GM04504 (cell line): Measurements from ENCODE around the gene SLC35G1.

Experiments used
- DNase-seq: peaks from one replicate; pipeline ENCODE4 v3.0.0-alpha.2; 2012; ENCODE audit warnings: low read depth

SLC35G1 gene

GRCh38 chr10:93893646-93894515 is at the start of gene SLC35G1:
Gene SLC35G1, plus strand, starts transcription at chr10:93893978. Its CDS starts 56 bp downstream, at chr10:93894034.
- peak; percentile 35 for DNase-seq

GRCh38 chr10:93844979-93845626 is 48.7 kb upstream of the SLC35G1 start:
- no peak for DNase-seq

DNA sequence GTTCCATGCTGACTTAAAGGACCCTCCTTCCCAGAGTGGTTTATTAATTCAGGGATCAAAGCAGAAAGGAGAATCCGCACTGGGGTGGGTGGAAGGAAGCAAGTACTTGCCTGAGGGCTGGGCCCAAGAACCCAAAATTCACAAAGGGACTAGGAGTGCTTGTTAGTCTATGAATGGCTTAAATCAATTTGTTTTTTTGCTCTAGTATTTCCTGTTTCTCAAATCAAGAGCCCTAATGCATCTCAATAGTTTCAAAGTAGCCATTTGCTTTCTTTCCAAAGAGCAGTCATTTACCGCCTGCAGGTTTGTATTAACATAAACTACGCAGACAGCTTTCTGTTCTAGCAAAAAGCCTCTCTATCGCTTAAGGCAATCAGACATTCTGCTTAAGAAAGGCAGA is 44.2 kb upstream of the SLC35G1 start:
- no peak for DNase-seq

DNA sequence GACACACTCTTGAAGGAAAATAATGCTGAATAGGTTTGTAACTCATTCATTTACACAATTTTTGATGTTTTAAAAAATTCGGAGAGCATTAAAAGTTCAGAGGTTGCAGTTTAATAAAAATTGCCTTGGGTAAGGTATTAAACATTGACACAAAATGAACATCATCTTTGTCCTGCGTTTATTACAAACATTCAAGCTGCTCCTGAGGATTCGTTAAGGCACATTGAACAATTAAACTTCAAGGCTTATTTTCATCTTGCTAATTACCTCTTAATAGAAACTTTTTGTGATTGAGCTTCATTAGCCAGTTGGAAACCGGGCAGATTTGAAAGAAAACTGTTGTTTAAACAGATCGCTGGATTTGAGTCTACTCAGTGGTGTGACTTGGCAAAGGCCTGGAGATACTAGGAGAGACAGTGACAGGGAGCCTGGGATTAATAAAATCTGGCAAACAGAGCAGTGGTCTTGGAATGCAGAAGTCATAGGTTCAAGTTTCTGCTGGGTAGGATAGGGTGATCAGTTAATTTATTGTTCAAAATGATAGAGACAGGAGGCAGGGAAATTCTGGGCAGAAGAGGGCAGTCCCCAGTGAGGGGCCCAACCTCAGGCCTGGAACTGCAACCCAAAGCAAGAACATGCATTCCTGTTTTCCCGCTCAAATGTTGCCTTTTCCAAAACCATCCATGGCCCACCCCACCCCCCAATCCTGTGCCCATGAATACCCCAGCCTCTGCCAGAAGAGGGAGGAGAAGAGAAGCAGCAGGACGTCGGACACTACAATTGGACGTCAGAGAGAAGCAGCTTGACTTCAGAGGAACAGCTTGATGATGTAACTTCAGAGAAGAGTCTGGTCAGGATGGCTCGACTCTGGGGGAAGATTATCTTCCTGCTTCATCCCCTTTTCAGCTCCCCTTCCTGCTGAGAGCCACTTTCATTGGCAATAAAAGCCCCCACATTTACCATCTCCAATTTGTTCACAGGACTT is 43.5 kb upstream of the SLC35G1 start:
- no peak for DNase-seq

DNA sequence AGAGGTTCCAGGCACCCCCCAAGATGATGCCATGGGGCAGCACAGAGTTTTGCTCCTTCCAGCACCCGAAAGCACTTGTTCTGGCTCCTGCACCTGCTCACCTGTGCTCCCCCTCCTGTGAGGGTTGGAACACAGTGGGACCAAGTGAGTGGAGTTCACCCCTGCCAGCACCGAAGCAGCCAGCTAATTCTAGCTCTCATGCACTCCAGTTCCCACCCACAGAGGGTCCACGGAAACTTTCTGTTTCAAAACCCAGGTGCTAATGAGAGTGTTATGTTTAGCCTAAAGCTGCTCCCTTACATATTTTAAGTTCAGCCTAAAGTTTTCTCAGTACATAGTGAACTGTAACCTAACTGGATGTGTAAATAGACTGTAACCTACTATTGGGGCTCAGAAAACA is 42.6 kb upstream of the SLC35G1 start:
- no peak for DNase-seq

DNA sequence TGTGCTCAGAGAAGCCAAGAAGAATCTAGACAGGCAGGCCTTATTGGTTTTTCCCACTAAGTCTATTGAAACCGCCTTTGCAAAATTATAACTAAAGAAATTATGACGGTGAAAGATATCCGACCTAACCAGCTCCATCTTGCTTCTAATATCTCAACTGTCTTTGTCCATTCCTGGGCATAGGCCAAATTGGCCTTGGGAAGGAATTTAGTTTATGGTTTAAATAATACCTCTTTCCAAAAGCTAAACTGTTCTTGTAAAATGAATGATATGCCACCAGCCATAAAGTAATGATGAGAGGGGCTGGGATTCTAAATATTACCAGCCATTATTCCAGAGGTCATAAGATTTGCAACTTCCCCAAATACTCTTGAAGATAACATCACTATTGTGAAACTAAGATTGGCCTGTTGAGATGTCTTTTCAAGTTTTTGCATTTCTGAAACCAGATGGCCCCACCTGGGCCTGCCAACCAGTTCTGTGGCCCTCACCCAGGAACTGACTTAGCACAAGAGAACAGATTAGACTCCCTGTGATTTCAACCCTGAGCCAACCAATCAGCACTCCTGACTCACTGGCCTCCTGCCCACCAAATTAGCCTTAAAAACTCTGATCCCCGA is 41.2 kb upstream of the SLC35G1 start:
- DNase-seq: no peak

DNA sequence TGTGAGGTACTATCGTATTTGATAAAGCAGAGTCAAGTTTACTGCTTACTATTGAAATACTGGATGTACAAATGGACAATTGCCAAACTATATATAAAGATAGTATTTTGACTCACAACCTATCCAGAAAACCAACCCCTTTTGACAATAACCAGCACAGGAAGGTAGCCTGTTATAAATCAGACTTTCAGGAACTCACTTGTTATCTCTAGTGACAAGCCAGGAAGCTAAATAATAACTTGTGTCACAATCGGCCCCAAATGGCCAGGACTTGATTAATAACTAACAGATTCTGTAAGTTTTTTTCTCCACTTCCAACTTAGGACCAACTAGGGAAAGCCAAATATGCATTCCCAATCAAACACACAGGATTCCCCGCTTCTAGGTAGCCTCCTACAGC is 38.8 kb upstream of the SLC35G1 start:
- no peak for DNase-seq

- DNase-seq: no peak
These were observed 37.2 kb upstream of the SLC35G1 start for GRCh38 chr10:93856349-93857145.

- no peak for DNase-seq
These were observed 34.6 kb upstream of the SLC35G1 start for GRCh38 chr10:93859049-93859655.

DNA sequence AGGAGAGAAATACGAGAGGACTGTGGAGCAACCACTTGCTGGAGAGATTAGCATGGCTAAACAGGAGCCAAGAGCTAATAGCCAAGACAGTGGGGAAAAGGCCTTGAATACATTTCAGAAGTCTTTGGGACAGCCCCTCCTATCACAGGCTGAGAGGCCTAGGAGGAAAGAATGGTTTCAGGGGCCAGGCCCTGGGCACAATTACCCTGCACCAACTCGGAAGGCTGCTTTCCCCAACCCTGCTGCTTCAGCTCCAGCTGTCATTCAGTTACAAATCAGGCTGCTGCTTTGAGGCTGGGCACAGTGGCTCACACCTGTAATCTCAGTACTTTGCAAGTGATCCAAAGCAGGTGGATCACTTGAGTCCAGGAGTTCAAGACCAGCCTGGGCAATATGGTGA is 32.0 kb upstream of the SLC35G1 start:
- no peak for DNase-seq

DNA sequence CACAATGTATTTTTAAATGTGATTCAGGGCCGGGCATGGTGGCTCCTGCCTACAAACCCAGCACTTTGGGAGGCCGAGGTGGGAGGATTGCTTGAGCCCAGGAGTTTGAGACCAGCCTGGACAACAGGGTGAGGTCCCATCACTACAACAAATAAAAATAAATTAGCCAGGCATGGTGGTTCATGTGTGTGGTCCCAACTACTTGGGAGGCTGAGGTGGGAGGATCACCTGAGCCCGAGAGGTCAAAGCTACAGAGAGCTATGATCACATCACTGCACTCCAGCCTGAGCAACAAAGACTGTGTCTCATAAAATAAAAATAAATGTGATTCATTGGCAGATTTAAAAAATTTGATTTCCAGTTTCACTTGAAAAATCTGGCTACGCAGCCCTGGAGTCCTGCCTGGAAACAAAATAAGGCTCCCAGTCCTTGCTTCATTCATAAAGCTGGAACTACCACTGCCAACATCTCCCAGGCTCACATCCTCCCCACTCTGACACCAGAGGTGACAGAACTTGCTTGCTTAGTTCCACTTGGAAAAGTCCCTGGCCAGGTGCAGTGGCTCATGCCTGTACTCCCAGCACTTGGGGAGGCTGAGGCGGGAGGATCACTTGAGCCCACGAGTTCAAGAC is 27.9 kb upstream of the SLC35G1 start:
- no peak for DNase-seq

DNA sequence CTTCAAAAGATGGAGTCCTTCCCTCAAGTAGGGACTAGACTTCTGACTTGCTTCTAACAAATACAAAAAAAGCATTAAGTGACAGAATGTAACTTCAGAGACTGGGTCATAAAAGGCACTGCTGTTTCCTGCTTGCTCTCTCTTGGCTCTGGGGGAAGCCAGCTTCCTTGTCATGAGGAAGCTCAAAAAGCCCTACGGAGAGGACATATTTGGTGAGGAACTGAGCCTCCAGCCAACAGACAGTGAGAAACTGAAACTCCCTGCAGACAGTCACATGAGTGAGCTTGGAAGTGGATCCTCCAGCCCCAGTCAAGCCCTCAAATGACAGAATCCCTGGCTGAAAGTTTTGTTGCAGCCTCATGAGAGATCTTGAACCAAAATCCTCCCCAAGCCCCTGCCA is 26.3 kb upstream of the SLC35G1 start:
- DNase-seq: no peak

DNA sequence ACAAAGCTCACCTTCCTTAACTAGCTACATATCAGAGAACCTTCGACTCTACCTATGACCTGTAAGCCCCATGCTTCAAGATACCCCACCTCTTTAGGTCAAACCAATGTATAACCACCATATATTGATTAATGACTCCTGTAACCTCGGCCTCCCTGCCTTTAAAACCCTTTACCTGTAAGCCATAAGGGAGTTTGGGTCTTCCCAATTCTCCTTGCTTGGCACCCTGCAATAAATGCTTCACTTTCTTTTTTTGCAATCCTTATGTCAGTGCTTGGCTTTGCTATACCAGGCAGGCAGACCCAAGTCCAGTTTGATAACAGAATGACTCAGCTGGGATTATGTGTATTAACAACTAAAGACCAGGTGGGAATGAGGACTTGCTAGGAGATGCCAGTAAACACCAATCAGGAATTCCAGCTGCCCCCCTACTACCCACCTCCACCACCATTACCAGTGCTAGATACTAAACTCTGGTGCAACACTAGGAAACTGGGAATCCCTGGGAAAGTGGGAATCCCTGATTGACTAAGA is 22.0 kb upstream of the SLC35G1 start:
- DNase-seq: no peak

DNA sequence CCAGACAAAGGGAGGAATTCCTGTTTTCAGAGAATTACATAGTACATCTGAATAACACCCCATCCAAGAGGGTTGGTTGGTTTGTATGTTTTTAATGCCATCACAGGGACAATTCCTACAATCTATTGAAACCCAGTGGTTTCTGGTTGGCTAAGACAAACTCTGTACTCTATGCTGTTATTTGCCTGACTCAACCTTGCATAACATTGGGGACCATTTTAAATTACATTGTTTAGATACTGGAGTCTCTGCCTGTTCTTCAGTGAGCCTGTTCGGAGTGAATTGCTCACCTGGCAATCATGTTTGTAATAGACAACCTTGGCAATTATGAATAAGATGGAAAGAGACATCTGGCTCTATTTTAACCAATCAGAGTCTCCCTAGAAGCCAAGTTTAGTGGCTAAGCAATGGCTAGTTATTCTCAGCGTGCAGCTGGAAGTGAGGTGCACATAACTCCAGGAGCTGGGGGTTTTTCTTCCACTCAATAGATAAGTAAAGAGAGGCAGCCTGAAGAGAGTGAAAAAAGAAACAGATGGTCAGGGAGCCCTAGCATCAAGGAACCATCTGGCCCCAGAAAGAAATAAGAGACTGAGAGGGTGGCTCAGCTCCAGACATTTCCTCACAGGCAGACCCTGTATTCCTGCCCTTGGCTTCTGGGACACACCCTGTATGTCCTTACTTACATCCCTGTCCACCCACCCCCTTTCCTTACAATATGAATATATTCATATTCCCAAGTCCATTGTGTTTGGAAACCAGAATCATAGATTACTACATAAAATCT is 21.2 kb upstream of the SLC35G1 start:
- no peak for DNase-seq

DNA sequence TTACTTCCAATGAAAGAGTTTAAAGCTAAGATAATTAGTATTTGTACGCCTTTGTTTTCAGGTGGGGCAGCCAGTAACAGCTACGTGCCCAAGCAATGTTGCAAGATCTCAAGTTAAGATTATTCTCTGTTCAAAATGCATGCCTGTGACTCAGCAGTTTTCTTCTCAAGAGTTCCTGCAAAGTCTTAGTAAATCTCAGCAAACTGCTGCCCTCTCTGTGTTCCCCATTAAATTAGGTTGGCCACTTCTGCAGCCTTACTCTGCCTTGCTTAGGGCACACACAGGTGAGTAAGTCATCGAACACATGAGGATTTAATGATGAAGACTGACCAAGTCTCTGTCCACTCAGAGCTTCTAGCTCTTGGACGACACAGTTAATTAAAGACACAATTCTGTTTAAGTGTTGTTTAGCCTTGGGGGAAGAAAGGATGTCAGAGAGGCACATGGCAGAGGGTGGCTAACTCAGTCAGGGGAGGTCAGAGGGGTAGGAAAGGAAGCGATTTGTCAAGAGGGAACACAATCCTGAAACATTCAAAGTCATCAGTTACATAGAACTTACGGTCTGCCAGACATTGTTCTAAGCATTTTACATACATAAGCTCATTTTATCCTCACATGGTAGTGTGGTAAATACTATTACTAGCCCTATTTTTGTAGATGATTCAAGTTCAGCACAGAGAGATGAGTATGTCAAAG is 20.2 kb upstream of the SLC35G1 start:
- no peak for DNase-seq

- DNase-seq: no peak
These were observed 19.3 kb upstream of the SLC35G1 start for GRCh38 chr10:93874309-93875031.

DNA sequence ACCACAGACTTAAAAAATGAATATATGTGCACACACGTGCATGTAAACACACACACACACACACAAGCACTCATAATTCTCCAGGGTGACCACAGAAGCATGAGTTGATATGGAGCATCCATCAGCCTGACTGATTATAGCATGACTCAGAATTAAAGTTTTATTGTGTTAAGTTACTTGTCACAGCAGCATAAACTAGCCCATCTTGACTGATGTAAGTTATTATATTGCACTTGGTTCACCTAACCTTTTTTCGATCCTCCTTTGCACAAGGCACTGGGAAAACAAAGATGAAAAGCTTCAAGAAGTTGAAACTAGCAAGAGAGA is 18.8 kb upstream of the SLC35G1 start:
- DNase-seq: no peak

GRCh38 chr10:93876381-93876780 is 17.4 kb upstream of the SLC35G1 start:
- no peak for DNase-seq
